ENCODE measurements around the gene ZNF394. TPM values are rescaled to one million over a fixed set of nuclear protein-coding genes. Genes with fewer than 3 reads are reported as not detected.
"Not testable (repeated sequence)": the region's sequence is repeated elsewhere in the genome, so short reads cannot be mapped to it uniquely, and the experiment has no call there.

ZNF394 gene
- 23.4 and 31.2 TPM in 2 replicates for total RNA-seq (ENCODE audit: low replicate concordance)

DNA sequence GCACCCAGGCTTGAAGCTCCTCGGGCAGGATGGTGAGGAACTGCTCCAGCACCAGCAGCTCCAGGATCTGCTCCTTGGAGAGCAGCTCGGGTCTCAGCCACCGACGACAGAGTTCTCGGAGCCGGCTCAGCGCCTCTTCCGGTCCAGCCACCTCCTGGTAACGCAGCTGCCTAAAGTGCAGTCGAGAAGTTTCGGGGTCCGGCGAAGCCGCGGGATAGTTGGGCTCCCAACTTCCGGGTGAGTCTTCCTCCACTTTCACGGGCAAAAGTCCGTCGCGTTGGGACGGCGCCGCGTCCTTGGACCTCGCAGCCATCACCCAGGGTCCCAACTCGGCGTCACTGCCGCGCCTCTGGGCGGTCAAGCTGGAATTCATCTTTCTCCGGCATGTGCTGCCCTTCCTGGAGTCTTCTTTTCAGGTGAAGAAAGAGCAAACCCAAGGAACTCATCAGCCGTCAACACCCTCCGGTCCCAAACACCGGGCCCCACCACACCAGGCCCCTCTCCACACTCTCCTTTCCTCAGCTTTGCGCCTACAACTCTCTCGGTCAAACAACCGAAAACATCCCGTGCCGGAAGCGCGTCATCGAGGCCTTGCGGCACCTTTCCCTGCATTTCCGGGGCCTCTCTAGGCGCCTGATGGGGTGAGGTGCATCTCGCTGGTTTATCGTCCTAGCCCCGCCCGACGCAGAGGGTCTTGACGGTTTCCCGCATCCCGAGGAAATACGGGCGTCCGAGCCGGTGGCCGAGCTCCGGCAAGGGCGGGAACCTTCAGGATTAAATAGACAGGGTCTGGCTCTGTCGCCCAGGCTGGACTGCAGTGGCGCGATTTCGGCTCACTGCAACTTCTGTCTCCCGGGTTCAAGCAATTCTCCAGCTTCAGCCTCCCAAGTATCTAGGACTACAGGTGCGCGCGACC lies at the start of gene ZNF394:
Gene ZNF394, minus strand, starts transcription at position 561 of the 916 bp plus-strand sequence. Its CDS starts 188 bp downstream, at position 373.
- TF ChIP-seq, protein P1, sequence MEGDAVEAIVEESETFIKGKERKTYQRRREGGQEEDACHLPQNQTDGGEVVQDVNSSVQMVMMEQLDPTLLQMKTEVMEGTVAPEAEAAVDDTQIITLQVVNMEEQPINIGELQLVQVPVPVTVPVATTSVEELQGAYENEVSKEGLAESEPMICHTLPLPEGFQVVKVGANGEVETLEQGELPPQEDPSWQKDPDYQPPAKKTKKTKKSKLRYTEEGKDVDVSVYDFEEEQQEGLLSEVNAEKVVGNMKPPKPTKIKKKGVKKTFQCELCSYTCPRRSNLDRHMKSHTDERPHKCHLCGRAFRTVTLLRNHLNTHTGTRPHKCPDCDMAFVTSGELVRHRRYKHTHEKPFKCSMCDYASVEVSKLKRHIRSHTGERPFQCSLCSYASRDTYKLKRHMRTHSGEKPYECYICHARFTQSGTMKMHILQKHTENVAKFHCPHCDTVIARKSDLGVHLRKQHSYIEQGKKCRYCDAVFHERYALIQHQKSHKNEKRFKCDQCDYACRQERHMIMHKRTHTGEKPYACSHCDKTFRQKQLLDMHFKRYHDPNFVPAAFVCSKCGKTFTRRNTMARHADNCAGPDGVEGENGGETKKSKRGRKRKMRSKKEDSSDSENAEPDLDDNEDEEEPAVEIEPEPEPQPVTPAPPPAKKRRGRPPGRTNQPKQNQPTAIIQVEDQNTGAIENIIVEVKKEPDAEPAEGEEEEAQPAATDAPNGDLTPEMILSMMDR (IDR thresholded peaks at IDR 0.05; ENCODE audit: insufficient read depth, low read length) = no peak
- peak; percentile 93 for DNase-seq (ENCODE audit: low read depth)
- H3K4me3 ChIP-seq (ENCODE audit: low read depth, low read length) = peak within 1 kb of the TSS; percentile 95

DNA sequence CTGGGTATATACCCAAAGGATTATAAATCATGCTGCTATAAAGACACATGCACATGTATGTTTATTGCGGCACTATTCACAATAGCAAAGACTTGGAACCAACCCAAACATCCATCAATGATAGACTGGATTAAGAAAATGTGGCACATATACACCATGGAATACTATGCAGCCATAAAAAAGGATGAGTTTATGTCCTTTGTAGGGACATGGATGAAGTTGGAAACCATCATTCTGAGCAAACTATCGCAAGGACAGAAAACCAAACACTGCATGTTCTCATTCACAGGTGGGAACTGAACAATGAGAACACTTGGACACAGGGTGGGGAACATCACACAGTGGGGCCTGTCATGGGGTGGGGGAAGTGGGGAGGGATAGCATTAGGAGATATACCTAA lies 49.5 kb upstream of the ZNF394 start:
- not testable (repeated sequence) for DNase-seq (ENCODE audit: low read depth); H3K4me3 ChIP-seq (ENCODE audit: low read depth, low read length)

DNA sequence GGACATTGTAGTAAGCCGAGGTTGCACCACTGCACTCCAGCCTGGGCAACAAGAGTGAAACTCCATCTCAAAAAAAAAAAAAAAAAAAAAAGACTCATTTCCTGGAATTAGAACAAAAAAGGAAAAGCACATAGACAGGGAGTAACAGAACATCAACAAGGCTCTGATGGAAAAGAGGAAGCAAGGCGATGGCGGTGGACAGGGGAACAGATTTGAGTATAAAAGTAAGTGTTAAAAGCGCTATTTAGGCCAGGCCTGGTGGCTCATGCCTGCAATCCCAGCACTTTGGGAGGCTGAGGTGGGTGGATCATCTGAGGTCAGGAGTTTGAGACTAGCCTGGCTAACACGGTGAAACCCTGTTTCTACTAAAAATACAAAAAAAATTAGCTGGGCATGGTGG lies 45.2 kb upstream of the ZNF394 start:
- not testable (repeated sequence) for H3K4me3 ChIP-seq (ENCODE audit: low read depth, low read length); DNase-seq (ENCODE audit: low read depth)

DNA sequence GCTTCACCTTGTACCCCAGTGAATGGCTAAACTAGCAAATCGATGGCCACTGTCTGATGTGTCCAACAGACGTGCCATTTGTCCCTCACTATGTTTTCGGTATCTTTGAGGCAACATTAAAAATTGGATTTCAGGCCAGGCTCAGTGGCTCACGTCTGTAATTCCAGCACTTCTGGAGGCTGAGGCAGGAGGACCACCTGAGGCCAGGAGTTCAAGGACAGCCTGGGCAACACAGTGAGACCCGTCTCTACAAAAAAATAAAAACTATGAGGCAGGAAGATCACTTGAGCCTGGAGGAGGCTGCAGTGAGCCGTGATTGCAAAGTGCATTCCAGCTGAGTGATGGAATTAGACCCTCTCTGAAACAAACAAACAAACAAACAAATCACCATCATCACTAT lies 43.8 kb upstream of the ZNF394 start:
- no peak overlapping the region for H3K4me3 ChIP-seq (ENCODE audit: low read depth, low read length)
- TF ChIP-seq, protein P1 (IDR thresholded peaks at IDR 0.05; ENCODE audit: insufficient read depth, low read length) = no peak
- DNase-seq (ENCODE audit: low read depth) = no peak

DNA sequence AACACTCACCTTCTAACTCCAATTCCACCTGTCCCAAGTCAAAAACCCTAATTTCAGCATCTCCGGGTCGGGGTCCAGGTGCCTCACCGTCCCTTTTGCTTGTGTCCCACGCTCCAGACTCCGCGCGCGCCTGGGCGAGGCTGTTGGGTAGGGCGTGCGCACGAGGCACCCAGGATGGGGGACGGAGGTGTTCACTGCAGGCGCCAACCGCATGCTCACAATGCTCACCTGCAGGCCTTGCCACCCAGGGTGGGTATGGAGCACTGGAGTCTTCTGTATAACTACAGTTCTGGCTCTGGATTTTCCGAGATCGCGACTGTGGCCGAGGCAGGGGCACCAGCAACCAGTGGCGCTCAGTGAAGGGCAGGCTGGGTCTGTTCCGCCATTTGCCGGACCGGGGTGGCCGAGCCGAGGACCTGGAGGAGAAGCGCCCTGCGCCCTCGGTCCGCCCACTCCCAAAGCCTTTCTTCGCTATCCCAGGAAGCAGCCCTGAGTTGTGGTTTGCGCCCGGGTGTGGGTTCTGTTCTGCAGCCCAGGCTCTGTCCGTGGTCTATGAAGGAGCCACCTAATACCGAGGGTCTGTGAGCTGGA lies 43.1 kb upstream of the ZNF394 start:
- H3K4me3 ChIP-seq (ENCODE audit: low read depth, low read length) = no peak overlapping the region
- TF ChIP-seq, protein P1 (IDR thresholded peaks at IDR 0.05; ENCODE audit: insufficient read depth, low read length) = no peak
- DNase-seq (ENCODE audit: low read depth) = no peak

DNA sequence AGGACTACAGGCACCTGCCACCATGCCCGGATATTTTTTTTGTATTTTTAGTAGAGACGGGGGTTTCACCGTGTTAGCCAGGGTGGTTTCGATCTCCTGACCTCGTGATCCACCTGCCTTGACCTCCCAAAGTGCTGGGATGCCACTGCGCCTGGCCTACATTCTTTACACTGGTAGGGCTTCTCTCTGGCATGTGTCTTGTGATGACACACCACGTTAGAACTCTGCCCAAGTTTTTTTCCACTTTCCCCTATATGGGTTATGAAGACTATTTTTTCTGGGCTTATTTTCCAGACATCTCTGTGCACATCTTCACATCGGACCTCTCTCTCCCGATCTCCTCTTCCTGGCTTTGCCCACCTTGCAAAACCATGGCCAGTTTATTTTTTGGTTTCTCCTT lies 41.1 kb upstream of the ZNF394 start:
- TF ChIP-seq, protein P1 (IDR thresholded peaks at IDR 0.05; ENCODE audit: insufficient read depth, low read length) = no peak
- H3K4me3 ChIP-seq (ENCODE audit: low read depth, low read length) = no peak overlapping the region
- DNase-seq (ENCODE audit: low read depth) = no peak

DNA sequence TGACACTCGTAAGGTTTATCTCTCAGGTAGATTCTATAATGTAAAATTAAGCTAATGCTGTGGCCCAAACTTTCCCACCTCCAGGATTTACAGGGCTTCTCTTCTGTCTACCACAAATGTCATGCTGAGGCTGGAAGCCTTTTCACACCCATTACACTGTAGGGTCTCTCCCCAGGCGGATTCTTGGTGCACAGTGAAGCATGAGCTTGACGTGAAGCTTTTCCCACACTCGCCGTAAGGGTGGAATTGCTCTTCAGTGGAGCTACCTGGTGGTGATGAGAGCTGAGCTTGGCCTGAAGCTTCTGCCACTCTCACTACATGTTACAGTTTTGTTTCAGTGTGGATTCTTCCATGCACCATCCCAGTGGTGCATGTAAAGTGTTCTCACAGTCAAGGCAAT lies 40.5 kb upstream of the ZNF394 start:
- no peak for DNase-seq (ENCODE audit: low read depth)
- TF ChIP-seq, protein P1 (IDR thresholded peaks at IDR 0.05; ENCODE audit: insufficient read depth, low read length) = no peak
- no peak overlapping the region for H3K4me3 ChIP-seq (ENCODE audit: low read depth, low read length)

All from fibroblast of the aortic adventitia (primary cell).